ENCODE measurements around the gene CCDC144A. TPM values are rescaled to one million over a fixed set of nuclear protein-coding genes. Genes with fewer than 3 reads are reported as not detected.

The CCDC144A gene
- 0.33 and 9.1 TPM in 2 replicates for total RNA-seq

DNA sequence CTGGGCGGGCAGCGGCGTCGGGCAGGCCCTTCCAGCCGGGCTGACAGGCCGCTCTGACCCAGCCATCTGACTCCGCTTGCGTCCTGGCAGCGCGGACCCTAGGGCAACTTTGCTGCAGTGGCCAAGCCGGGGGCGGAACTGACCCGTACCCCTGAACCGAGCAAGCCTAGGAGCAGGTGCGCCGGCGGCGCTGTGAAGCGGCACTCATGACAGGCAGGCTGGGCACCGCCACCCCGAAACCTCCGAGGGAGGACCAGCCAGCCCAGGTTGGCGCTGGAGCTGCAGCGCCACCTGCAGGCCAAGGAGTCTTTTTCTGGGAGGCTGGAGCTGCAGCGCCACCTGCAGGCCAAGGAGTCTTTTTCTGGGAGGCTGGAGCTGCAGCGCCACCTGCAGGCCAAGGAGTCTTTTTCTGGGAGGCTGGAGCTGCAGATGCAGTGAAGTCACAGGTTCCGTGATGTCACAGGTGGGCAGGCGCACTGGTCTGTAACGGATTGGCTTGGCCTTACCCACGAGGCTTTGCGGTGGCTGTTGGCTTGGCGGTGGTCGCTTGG, at the start of gene CCDC144A:
TSS of gene CCDC144A (plus strand) at position 511 of the 551 bp plus-strand sequence. CDS start 160 bp downstream, outside the sequence.

DNA sequence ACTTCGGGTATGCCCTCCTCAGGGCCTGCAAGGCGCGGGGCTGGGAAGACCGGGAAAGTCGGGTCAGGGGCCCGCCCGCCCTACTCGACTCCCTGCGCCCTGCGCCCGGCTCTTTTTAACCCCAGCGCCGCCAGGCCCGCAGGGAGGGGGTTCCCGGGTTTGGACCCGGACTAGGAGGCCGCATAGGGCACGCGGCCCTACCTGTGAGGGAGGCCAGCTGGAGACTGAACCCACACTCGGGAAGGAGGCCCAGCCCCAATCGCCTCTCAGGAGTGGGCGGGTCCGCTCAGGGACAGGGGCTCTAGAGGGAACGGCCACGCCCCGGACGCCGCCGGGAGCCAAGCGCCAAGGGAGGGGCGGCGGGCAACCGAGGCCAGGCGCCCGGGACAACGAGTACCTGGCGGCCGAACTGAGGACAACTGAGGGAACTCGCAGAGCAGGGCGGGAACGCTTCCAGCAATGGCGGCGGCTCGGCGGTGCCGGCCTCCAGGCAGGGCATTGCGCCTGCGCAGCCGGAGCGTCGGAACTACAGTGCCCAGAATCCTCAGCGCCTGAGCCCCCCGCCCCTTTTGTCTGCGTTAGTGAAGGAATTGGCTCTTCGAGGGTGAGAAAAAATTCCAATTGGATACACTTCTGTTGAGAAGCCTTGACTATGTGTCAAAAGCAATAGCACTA, 36.5 kb upstream of the CCDC144A start, which contains the start of gene ZNF624:
TSS of gene ZNF624 (minus strand) at position 484 of the 675 bp plus-strand sequence.

Other genes with a start within 250 kb of the CCDC144A start
- gene LRRC75A, start 198.0 kb upstream of the CCDC144A start, total RNA-seq, result 3.3 and 4.7 TPM in 2 replicates
- gene ZNF287, start 121.0 kb upstream of the CCDC144A start, total RNA-seq, result 6.1 and 6.3 TPM in 2 replicates
- 5.7 and 7.2 TPM in 2 replicates for gene ZNF624, start 36.4 kb upstream of the CCDC144A start, total RNA-seq